OCI-LY7 (cell line): ENCODE results near the gene SFT2D1. TPM values are rescaled to one million over a fixed set of nuclear protein-coding genes. Genes with fewer than 3 reads are reported as not detected.

Experiments used
- BruUV-seq: library from RNA; stranded (reverse); fragments of 400-500 nt; replicated peaks from 2 replicates; lab custom pipeline; 2021; lab: Mats Ljungman, UMichigan
- CTCF ChIA-PET: fragments of 300-600 bp; sonication (Branson Sonifier 250); formaldehyde crosslinking; loops from one replicate; lab custom pipeline; 2022; ENCODE audit warnings: antibody characterized with exemption; ENCODE audit not compliant: unreplicated experiment; lab: Charles Lee
- POLR2A ChIA-PET: fragments of 300-600 bp; sonication (Branson Sonifier 250); formaldehyde crosslinking; loops from one replicate; lab custom pipeline; 2022; ENCODE audit warnings: antibody characterized with exemption; lab: Charles Lee
- DNase-seq: peaks from one replicate; pipeline ENCODE4 v3.0.0-alpha.2; 2015; ENCODE audit warnings: low spot score
- H2AFZ ChIP-seq: fragments of 200-600 bp; sonication (generic), shearing (Covaris generic); 2 replicates; pipeline ENCODE4 v1.6.1; 2014; ENCODE audit warnings: mild to moderate bottlenecking, antibody characterized with exemption, low read length, moderate library complexity
- H3K27ac ChIP-seq: fragments of 200-600 bp; sonication (generic); 2 replicates; pipeline ENCODE4 v1.5.1; 2014; ENCODE audit warnings: mixed run types, low read depth, mild to moderate bottlenecking, moderate library complexity, low read length, inconsistent platforms; ENCODE audit not compliant: poor library complexity, severe bottlenecking
- H3K36me3 ChIP-seq: fragments of 200-600 bp; sonication (generic); 2 replicates; pipeline ENCODE4 v1.6.1; 2014; ENCODE audit warnings: mild to moderate bottlenecking, antibody characterized with exemption, low read length, moderate library complexity, mixed read lengths; ENCODE audit not compliant: insufficient read depth
- H3K4me1 ChIP-seq: fragments of 200-600 bp; sonication (generic); 2 replicates; pipeline ENCODE4 v1.5.1; 2014; ENCODE audit warnings: mild to moderate bottlenecking, low read length; ENCODE audit not compliant: insufficient read depth, poor library complexity, severe bottlenecking
- H3K4me2 ChIP-seq: fragments of 200-600 bp; sonication (generic); 2 replicates; pipeline ENCODE4 v1.6.1; 2014; ENCODE audit warnings: mild to moderate bottlenecking, low read length
- H3K4me3 ChIP-seq: fragments of 200-600 bp; sonication (generic); 2 replicates; pipeline ENCODE4 v1.5.1; 2014; ENCODE audit warnings: mild to moderate bottlenecking, low read depth, low read length; ENCODE audit not compliant: poor library complexity, severe bottlenecking
- H3K79me2 ChIP-seq: fragments of 200-600 bp; sonication (generic); 2 replicates; pipeline ENCODE4 v1.6.1; 2016; ENCODE audit warnings: low read depth, mild to moderate bottlenecking, low read length, moderate library complexity, mixed read lengths; ENCODE audit not compliant: insufficient read depth
- H3K9me2 ChIP-seq: fragments of 200-600 bp; sonication (generic); 2 replicates; pipeline ENCODE4 v1.6.1; 2016; ENCODE audit warnings: mild to moderate bottlenecking, low read length, mixed read lengths; ENCODE audit not compliant: insufficient read depth
- H3K9me3 ChIP-seq: fragments of 200-600 bp; sonication (generic); 2 replicates; pipeline ENCODE4 v1.6.1; 2014; ENCODE audit warnings: mild to moderate bottlenecking, mixed run types, low read length, mixed read lengths
- H4K20me1 ChIP-seq: fragments of 200-600 bp; sonication (generic); 2 replicates; pipeline ENCODE4 v1.6.1; 2014; ENCODE audit warnings: mild to moderate bottlenecking, antibody characterized with exemption, low read length, moderate library complexity, mixed read lengths; ENCODE audit not compliant: insufficient read depth
- EZH2phosphoT487 ChIP-seq: fragments of 200-600 bp; sonication (generic); IDR thresholded peaks from 2 replicates; pipeline ENCODE4 v1.6.1; 2018; ENCODE audit warnings: low read depth, borderline replicate concordance, mild to moderate bottlenecking, mixed run types, antibody characterized with exemption, low read length, moderate library complexity, mixed read lengths
- intact Hi-C: fragments of 100-400 bp; cut with micrococcal nuclease; formaldehyde crosslinking; loops from one replicate; pipeline ENCODE4 v1.10.0; 2022; ENCODE audit not compliant: unreplicated experiment
- total RNA-seq, 2 experiments: library from RNA; depleted of rRNA in 1 of 2; stranded (reverse); fragments of >200 nt in 1 of 2; shearing (Covaris generic) in 1 of 2; gene quantifications; 2 replicates each; pipeline ENCODE4 v1.2.3, GENCODE V29; 2014 to 2022
- TF ChIP-seq, protein P1 (sequence below): fragments of 200-600 bp; sonication (generic); conservative IDR thresholded peaks from 2 replicates; pipeline ENCODE4 v1.5.1; 2014; ENCODE audit warnings: mild to moderate bottlenecking, antibody characterized with exemption, low read length, moderate library complexity, mixed read lengths

The SFT2D1 gene
- total RNA-seq, 2 experiments from 2014 or later = 43.4 to 63.9 TPM

DNA sequence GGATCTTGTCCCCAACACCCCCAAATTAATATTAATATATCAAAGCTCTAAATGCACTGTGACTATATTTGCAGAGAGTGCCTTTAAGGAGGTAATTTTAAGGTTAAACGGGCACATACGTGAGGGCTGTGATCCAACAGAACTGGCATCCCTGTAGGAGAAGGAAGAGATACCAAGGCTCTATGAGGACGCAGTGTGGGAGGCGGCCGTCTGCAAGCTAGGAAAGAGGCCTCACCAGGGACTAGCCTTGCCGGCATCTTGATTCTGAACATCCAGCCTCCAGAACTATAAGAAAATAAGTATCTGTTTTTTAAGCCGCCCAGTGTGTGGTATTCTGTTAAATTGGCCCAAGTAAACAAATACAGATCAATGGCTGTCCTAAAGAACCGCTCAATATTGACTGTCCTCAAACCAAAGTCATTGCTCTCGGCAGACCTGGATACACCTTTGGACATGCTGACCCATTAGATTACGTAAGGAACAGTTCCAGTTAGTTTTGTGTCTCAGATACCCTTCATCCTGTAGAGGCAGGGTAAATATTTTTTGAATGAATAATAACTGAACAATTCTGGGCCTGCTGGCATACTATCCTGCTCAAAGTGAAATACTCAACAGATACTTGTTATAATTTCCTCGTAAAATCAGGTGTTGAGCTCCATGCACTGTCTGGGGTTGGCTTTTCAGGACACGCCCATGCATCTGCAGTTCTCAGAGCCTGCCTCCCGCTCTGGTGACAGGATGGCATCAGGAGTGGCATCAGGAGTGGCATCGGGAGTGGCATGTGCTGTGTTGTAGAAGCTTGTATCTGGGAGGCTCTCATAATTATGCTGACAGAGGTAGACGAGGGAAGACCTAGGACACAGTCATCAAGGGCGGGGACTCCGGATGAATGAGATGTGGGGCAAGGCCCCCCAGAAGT, 40.5 kb downstream of the SFT2D1 start:
- Histone ChIP-seq H3K4me2 (no peak overlapping the region), H3K4me3 (no peak overlapping the region), H4K20me1 (no peaks in the 10 kb centered on the region), H3K27ac (no peak overlapping the region), H2AFZ (no peak overlapping the region), H3K9me3 (no peaks in the 10 kb centered on the region), H3K36me3 (no peaks in the 10 kb centered on the region), H3K4me1 (peaks cover 8% of the 10 kb centered on the region), H3K9me2 (no peaks in the 10 kb centered on the region), H3K79me2 (no peaks in the 10 kb centered on the region)
- CTCF ChIA-PET = no interaction called here
- POLR2A ChIA-PET = interaction anchor here (1.0 to 2.6 kb wide), 2 partner anchors 9 to 11 kb away, joined by 3 to 6 read pairs; no protein-coding TSS in a partner anchor
- no peak for DNase-seq
- intact Hi-C loops = no loop called here
- no peak for TF ChIP-seq EZH2phosphoT487
- TF ChIP-seq, protein P1, sequence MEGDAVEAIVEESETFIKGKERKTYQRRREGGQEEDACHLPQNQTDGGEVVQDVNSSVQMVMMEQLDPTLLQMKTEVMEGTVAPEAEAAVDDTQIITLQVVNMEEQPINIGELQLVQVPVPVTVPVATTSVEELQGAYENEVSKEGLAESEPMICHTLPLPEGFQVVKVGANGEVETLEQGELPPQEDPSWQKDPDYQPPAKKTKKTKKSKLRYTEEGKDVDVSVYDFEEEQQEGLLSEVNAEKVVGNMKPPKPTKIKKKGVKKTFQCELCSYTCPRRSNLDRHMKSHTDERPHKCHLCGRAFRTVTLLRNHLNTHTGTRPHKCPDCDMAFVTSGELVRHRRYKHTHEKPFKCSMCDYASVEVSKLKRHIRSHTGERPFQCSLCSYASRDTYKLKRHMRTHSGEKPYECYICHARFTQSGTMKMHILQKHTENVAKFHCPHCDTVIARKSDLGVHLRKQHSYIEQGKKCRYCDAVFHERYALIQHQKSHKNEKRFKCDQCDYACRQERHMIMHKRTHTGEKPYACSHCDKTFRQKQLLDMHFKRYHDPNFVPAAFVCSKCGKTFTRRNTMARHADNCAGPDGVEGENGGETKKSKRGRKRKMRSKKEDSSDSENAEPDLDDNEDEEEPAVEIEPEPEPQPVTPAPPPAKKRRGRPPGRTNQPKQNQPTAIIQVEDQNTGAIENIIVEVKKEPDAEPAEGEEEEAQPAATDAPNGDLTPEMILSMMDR = no peak
- no TSS peak for BruUV-seq

DNA sequence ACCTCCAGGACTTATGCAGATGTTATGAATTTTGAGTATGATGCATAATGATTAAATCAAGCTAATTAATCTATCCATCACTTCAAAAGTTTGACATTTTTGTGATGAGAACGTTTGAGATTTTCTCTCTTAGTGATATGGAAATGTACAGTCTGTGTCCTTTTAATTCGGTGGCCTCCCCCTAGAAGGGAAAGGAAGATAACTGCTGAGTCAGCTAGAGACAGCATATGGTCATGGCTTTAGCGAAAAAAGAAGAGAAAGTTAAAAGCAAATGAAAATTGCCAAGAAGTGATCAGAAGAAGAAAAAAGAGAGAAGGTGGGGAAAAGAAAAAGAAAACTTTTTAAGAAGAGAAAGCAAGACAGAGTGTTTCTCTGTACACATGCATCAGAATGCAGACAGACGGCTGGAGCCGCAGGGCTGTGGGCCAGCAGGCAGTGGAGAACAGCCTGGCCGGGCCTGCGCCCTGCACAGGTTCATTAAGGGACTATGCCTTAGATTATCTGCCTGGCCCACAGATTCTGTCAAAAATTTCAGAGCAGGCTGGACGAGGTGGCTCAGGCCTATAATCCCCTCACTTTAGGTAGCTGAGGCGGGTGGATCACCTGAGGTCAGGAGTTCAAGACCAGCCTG, 41.9 kb downstream of the SFT2D1 start:
- intact Hi-C loops = no loop called here
- no TSS peak for BruUV-seq
- peaks cover 2% of the 10 kb centered on the region for H3K4me1 ChIP-seq

More for the DNA sequence above, 41.9 kb downstream of the SFT2D1 start:
- no peak overlapping the region for H2AFZ ChIP-seq
- H4K20me1 ChIP-seq = no peaks in the 10 kb centered on the region
- peaks cover 1% of the 10 kb centered on the region; the same call in 1 of the 2 replicates for H3K9me3 ChIP-seq
- TF ChIP-seq EZH2phosphoT487 = no peak
- TF ChIP-seq, protein P1 = no peak
- ChIA-PET CTCF (no interaction called here), POLR2A (interaction anchor here (0.7 to 2.6 kb wide), 2 partner anchors 11 to 157 kb away, joined by 3 to 6 read pairs; no protein-coding TSS in a partner anchor)
- no peak overlapping the region for H3K4me3 ChIP-seq
- H3K27ac ChIP-seq = no peak overlapping the region
- no peaks in the 10 kb centered on the region for H3K79me2 ChIP-seq
- H3K36me3 ChIP-seq = no peaks in the 10 kb centered on the region; the same call in 1 of the 2 replicates
- H3K9me2 ChIP-seq = no peaks in the 10 kb centered on the region
- no peak for DNase-seq
- no peak overlapping the region for H3K4me2 ChIP-seq
